ENCODE data around the gene CLTB.

CLTB gene

DNA sequence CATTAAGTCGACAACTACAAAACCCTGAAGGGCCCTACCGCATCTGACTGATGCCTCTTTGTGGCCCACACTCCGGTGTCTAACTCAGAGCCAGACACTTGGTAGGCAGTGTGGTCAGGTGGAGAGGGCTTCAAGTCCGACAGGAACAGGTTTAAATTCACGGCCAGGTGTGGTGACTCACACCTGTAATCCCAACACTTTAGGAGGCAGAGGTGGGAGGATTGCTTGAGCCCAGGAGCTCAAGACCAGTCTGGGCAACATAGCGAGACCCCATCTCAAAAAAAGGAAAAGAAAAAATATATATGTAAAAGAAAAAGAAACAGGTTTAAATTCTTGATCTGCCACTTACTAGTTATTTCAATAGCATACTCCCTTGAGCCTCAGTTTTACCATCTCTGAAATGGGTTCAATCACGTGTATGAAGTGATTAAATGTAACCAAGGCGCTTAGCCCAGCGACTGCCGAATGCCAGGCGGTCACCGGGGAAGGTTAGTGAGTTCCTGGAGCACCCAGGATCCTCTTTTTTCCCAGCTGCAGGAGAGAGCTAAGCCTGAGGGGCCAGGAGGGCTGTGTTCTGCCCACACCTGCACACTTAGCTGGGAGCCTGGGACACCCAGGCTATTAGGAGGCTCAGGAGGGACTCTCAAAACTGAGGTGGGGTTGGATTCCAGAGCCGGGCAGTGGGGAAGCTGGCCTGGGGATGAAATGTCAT is 943 bp downstream of the CLTB start:
- TF ChIP-seq CTCF (conservative IDR thresholded peaks at IDR 0.05): no peak

GRCh38 chr5:176414704-176415103 is 1.6 kb downstream of the CLTB start:
- no peak overlapping the region for H3K27ac ChIP-seq
- no peak for TF ChIP-seq CTCF (conservative IDR thresholded peaks at IDR 0.05)

More for the DNA sequence above, 943 bp downstream of the CLTB start:
- peak overlapping the region; percentile 92 for H3K27ac ChIP-seq

GRCh38 chr5:176413709-176414191 is 2.6 kb downstream of the CLTB start:
- no peak overlapping the region for H3K27ac ChIP-seq
- TF ChIP-seq CTCF (conservative IDR thresholded peaks at IDR 0.05): no peak

DNA sequence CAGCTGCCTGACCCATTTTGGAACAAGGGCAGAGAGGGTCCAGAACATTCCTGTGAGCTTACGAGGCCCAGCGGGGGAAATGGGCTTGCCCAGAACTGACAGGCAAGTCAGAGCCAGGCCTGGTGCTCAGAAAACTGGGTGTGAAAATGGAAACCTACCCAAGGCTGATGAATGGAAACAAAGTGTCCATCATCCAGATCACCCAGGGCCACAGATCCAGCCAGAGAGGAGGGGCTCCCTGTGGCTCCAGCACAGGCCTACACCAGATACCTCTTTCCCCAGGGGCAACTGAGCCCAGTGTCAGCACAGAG is 3.1 kb downstream of the CLTB start:
- TF ChIP-seq CTCF (conservative IDR thresholded peaks at IDR 0.05): no peak
- no peak overlapping the region for H3K27ac ChIP-seq

- TF ChIP-seq CTCF (conservative IDR thresholded peaks at IDR 0.05): no peak
- no peak overlapping the region for H3K27ac ChIP-seq
These were observed 3.7 kb downstream of the CLTB start for GRCh38 chr5:176412517-176413254.

DNA sequence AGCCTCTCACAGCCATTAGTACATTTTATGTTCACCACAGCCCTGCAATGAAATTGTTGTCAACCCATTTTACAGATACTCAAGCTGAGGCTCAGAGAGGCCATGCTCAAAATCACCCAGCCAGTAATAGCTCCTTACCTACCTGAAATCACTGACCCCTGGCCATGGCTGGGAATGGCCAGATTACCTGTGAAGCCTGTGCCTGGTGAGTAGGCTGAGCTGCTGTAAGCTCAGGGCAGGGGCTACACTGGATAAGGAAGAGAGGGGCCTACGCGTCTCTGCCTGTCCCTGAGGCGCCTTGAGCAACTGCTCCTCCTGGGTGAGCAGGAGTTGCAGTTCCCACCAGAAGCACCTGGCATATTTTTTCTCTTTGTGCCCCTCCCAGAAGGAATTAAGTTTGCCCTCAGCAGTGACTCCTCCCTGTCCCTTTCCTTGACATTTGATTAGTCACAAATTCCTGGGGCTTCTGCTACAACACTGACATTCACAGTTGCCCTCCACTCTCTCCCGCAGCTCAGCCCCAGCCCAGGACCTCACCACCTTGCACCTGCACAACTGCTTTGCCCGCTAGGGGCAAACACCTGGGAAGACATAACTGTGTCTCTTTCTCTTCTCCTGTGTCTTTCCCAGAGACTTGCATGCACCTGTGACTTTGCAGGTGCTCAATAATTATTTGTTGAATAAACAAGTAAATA is 5.7 kb downstream of the CLTB start:
- no peak; the same call in 1 of the 2 replicates for TF ChIP-seq CTCF (conservative IDR thresholded peaks at IDR 0.05)

GRCh38 chr5:176409765-176410164 is 6.6 kb downstream of the CLTB start:
- H3K27ac ChIP-seq: no peak overlapping the region
- no peak for TF ChIP-seq CTCF (conservative IDR thresholded peaks at IDR 0.05)

More for the DNA sequence above, 5.7 kb downstream of the CLTB start:
- no peak overlapping the region for H3K27ac ChIP-seq
